AG09309 (cell line): ENCODE measurements around the gene TPH2.

Source experiments
- DNase-seq: peaks from one replicate; pipeline ENCODE4 v3.0.0-alpha.2; 2010; ENCODE audit warnings: low read depth
- H3K4me3 ChIP-seq: 2 replicates; pipeline ENCODE4 v1.5.1; 2011; ENCODE audit warnings: mild to moderate bottlenecking, low read depth, low read length, moderate library complexity; ENCODE audit not compliant: control insufficient read depth
- TF ChIP-seq, protein P1 (sequence below): IDR thresholded peaks from 2 replicates; pipeline ENCODE4 v1.5.1; 2011; ENCODE audit warnings: mild to moderate bottlenecking, low read depth, low read length, inconsistent platforms; ENCODE audit not compliant: insufficient read depth, control insufficient read depth; ENCODE audit errors: missing control alignments

TPH2 gene

DNA sequence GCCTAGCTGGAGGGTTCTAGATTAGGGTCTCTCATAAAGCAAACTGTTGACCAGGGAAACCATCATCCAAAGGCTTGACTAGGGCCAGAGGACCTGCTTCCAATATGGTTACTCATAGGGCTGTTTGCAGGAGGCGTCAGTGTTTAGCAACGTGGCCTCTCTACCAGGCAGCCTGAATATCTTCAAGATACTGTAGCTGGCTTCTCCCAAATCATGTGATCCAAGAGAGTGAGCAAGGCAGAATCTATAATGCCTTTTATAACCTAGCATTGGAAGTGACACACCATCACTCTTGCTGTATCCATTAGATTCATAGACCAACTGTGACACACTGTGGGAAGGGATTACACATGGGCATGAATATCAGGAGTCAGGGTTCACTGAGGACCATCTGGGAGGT lies 17.3 kb downstream of the TPH2 start:
- TF ChIP-seq, protein P1, sequence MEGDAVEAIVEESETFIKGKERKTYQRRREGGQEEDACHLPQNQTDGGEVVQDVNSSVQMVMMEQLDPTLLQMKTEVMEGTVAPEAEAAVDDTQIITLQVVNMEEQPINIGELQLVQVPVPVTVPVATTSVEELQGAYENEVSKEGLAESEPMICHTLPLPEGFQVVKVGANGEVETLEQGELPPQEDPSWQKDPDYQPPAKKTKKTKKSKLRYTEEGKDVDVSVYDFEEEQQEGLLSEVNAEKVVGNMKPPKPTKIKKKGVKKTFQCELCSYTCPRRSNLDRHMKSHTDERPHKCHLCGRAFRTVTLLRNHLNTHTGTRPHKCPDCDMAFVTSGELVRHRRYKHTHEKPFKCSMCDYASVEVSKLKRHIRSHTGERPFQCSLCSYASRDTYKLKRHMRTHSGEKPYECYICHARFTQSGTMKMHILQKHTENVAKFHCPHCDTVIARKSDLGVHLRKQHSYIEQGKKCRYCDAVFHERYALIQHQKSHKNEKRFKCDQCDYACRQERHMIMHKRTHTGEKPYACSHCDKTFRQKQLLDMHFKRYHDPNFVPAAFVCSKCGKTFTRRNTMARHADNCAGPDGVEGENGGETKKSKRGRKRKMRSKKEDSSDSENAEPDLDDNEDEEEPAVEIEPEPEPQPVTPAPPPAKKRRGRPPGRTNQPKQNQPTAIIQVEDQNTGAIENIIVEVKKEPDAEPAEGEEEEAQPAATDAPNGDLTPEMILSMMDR, result no peak
- no peak for DNase-seq
- no peak overlapping the region for H3K4me3 ChIP-seq

GRCh38 chr12:71958056-71958455 lies 19.4 kb downstream of the TPH2 start:
- TF ChIP-seq, protein P1, result no peak
- DNase-seq, result no peak
- H3K4me3 ChIP-seq, result no peak overlapping the region

GRCh38 chr12:71958457-71958856 lies 19.8 kb downstream of the TPH2 start:
- no peak overlapping the region for H3K4me3 ChIP-seq
- no peak for DNase-seq
- TF ChIP-seq, protein P1, result no peak

DNA sequence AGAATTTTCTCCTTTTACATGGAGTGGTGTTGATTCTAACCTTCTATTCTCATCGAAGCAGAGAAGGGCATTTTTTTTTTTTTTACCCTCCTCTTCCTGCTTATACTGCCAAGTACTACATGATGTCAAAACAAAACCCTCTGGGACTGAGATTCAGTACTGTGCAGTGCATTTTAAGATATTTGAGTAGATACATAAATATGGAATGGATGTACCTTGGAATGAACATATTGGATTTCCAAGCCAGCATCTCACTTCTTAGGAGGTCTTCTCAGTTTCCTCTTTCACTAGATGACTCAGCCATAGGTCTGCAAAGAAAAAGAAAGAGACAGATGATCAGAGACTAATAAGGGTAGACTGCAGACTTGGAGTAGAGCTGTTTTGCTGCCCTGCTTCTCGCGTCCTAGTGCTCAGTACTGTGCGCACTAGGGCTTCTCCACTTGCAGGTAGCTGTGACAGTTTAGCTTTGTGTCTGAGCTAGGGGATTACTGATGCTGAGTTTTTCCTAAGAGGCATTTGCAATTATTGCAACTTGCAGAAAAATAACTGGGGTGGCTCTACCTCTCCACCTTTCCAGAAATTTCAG lies 20.4 kb downstream of the TPH2 start:
- H3K4me3 ChIP-seq, result no peak overlapping the region
- no peak for DNase-seq
- TF ChIP-seq, protein P1, result no peak

DNA sequence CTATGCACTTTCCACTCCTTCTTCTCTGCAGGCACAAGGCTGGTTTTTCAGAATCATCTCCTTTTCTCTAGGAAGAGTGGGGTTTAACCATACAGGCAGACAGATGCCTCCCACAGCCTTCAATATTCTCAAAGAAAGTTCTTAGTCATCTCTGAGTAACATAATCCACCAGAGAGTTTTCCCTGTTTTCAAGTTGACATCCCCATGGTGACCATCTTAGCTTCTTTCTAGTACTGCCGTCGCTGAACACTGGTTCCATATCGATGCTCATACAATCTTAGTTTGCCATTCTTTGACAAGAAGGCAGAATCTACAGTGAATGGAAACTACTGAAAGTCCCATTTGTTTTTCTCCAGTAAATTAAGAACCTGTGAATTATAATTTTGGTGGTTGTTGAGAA lies 28.6 kb downstream of the TPH2 start:
- no peak for DNase-seq
- no peak overlapping the region for H3K4me3 ChIP-seq
- TF ChIP-seq, protein P1, result no peak

- H3K4me3 ChIP-seq, result no peak overlapping the region
- TF ChIP-seq, protein P1, result no peak
Observed at GRCh38 chr12:71969330-71969729, 30.7 kb downstream of the TPH2 start.

GRCh38 chr12:71970031-71970430 lies 31.4 kb downstream of the TPH2 start:
- DNase-seq, result no peak
- H3K4me3 ChIP-seq, result no peak overlapping the region
- TF ChIP-seq, protein P1, result no peak

More at GRCh38 chr12:71969330-71969729, 30.7 kb downstream of the TPH2 start:
- DNase-seq, result no peak
